ENCODE data around the gene SRSF10.
"Not testable (repeated sequence)": the region's sequence is repeated elsewhere in the genome, so short reads cannot be mapped to it uniquely, and the experiment has no call there.

SRSF10 gene

DNA sequence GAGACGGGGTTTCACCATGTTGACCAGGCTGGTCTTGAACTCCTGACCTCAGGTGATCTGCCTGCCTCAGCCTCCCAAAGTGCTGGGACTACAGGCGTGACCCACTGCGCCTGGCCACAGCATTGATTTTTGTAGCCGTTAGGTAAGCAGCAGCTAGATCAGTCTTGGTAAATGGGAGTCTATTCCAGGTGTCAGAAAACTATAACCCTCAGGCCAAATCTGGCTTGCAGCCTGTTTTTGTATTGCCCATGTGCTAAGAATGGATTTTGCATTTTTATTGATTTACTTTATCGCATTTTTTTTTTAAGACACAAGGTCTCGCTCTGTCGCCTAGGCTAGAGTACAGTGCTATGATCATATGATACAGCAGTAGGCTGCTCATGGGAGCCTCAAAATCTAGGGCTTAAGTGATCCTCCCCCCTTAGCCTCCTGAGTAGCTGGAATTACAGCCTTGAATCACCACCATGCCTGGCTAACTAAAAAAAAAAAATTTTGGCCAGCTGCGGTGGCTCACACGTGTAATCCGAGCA is 16.6 kb upstream of the SRSF10 start:
- no peak for DNase-seq

DNA sequence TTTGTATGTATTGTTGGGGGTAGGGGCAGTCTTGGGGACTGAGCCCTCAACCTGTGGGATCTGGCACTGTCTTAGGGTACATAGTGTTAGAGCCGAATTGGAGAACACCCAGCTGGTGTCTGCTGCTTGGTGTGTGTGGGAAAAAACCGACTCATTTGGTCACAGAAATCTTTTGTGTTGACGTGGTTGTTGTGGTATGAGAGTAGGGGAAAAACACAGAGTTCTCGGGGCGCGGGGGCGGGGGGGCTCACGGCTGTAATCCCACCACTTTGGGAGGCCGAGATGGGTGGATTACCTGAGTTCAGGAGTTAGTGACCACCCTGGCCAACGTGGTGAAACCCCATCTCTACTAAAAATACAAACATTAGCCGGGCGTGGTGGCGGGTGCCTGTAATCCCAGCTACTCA is 15.3 kb upstream of the SRSF10 start:
- DNase-seq, result no peak

DNA sequence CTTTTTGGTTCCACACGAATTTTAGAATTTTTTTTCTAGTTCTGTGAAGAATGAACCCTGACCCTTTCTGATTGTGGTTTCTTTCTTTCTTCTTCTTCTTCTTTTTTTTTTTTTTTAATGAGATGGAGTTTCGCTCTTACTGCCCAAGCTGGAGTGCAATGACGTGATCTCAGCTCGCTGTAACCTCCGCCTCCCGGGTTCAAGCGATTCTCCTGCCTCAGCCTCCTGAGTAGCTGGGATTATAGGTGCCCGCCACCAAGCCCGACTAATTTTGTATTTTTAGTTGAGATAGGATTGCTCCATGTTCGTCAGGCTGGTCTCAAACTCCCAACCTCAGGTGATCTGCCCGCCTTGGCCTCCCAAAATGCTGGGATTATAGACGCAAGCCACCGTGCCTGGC is 11.9 kb upstream of the SRSF10 start:
- not testable (repeated sequence) for DNase-seq

DNA sequence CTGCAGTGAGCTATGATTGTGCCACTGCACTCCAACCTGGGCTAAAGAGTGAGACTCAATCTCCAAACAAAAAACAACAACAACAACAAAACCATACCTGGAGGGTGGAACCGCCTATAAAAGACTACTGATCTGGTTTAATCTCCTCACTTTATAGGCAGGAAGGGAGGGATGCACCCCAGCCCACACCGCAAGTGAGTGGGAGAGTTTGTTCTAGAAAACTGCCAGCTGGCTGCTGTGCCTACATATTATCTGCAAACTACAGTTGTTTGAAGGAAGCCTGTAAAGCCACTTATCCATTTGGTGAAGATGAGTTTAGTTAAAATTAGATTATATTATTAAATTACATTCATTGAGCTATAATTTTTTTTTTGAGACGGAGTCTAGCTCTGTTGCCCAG is 9.1 kb upstream of the SRSF10 start:
- DNase-seq, result no peak

DNA sequence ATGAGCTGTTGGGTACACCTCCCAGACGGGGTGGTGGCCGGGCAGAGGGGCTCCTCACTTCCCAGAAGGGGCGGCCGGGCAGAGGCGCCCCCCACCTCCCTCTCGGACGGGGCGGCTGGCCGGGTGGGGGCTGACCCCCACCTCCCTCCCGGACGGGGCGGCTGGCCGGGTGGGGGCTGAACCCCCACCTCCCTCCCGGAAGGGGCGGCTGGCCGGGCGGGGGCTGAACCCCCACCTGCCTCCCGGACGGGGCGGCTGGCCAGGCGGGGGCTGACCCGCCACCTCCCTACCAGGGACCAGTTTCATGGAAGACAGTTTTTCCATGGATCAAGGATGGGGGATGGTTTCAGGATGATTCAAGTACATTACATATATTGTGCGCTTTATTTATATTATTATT is 6.9 kb upstream of the SRSF10 start:
- DNase-seq, result not testable (repeated sequence)

DNA sequence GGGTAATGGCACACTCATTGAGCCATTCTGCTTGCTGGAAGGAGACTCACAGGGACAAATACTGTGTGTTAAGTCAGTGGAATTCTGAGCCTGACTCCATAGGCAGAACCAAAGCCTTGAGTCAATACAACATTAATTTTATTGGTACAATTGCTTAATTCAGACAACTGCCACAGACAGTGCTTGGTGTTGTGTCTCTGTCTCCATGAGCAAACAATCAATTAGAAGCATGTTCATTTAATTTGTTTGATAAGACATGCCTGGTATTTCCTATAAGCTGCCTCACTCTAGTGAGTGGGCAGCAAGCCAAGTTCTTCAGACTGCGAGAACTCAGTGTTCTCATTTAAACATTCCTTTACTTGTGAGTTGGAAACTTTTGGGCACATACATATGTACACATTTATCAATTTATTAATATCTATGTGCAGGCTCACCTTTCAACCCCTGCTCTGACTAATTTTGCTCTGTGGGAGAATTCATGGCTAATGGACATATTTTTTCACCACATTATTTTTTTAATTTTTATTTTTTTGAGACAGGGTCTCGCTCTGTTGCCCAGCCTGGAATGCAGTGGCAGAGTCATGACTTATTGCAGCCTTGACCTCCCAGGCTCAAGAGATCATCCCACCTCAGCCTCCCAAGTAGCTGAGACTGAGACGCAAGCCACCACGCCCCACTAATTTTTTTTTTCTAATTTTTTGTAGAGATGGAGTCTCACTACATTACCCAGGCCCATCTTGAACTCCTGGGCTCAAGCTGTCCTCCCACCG is 4.5 kb upstream of the SRSF10 start:
- DNase-seq, result no peak

DNA sequence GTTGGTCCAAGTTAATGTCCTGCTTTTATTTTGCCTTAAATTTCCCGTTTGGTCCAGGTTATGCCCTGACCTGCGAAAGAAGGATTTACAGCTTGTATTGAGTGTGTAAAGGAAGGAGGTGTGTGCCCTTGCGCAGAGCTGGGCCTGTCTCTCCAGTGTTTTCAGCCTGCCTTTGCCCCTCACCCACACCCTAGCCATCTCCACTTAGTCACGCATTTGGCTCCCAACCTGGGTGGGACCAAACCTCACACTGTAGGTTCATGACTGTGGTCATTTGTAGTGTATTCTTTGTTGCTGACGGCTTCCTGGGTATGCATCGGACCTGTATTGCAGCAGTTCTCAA is 572 bp upstream of the SRSF10 start:
- DNase-seq, result peak; percentile 79

DNA sequence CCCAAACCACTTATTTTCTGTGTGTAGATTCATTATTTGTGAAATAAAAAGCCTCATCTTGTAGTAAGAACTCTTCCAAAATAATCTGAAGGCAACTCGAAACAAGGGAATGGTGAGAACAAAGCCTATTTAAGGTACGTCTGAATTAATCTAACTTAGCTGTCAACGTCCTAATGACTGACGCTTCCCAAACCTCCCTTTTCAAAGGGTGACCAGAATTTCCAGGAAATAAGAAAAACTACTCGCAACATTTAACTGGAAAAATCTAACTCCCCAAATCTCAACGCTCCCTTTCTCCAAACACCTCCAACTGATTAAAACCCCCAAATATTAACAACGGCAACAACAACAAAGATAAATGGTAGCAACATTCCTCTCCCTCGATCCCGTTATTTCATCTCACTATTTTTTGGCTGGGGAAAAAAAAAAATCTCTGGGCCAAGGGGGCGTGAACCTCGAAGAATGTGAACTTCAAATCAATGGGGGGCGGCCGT is 693 bp downstream of the SRSF10 start:
- DNase-seq, result no peak

DNA sequence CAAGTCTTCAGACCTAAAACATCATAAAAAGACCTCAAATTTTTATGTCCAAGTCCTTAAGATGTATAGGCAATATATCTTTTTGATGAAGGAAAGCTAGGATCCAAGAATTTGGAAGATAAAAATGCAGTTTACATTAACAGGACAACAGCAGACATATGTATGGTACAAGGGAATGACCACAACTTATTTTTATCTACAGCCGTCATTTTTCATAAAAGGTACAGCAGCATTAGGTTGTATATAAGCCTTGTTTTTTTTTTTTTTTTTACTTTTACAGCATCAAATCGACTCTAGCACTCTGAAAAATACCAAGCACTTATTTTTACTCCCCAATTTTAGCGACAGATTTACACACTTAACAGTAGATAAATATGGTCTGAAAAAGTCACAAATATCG is 1.3 kb downstream of the SRSF10 start:
- DNase-seq, result no peak

DNA sequence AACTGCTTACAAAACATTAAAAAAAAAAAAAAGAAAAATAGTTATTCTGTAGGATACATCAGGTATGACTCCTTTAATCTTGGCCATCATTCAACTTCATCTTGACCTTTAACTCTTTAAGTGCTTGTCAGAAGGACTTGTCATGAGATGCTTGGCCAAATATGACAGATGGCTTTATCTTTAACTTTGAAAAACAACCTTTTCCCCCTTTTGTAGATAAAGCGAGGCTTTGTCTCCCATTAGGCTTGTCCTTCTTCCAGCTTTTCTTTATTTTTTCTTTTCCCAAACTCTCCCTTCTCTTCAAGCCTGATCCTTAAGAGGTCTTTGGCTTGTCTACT is 2.3 kb downstream of the SRSF10 start:
- DNase-seq, result no peak

DNA sequence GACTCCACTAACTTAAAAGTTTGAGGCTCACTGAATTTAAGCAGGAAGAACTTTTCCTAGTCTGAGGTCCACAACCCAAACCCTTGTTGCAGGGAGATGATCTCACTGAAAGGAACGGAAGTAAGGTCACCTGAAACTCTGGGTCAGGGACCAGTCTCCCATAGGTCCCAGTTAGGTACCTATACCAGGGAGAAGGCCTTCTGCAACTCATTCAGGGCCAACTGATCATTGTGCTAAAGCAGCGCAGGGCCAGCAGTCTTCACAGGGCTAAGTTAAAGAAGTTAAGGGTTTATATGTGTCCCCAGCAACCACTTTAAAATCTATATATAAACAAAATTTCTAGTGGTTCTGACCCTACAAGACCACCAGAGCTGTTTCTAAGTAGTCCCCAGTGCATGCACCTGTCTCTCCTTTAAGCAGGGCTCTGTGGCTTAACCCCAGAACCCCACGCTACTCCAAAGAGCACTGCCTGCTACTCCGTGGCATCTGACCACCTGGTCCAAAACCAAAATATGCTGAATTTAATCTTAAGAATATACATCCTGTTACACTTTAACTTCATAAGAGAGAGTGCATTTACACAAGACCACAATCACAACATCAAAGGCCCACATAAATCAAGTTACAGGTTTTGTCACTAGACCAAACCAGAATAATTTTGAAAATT is 2.8 kb downstream of the SRSF10 start:
- no peak for DNase-seq

DNA sequence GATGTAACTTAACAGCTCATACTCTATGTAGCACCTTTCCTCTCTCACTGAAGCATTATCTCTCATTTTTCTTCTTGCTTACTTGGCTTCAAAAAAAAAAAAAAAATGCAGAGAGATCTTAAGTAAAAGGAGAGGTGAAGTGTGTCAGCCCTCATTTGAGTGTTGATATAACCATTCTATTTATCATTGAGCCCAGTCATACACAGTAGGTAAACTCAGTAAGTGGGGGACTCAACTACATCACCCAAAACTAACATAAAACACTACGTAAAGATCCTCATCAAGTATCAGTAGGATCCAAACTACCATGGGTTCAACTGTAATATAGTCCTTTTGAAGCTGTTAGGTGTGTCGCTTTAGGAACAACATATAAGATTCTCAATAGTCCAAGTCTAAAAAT is 12.3 kb downstream of the SRSF10 start:
- no peak for DNase-seq

DNA sequence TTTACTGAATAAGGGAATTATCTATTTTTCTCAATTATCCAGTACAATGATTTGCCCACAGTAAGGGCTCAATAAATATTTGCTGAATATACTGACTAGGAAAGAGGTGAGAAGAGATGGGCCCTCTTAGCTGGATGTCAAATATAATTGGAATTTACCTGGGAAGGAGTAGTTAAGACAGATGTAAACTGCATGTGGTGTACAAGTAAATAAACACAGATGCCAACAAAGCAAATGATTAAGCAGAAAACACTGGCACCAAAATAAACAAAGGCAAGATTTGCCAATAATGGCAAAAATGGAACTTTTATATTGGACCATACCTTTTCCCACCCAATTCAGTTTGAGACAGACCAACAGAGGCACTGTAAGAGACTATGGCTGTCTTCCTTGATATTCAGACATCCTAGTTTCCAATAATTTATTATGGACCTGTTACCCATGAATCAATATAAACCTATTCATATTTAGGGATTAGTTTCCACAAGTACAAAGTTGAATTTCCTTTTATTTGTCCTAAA is 13.1 kb downstream of the SRSF10 start:
- DNase-seq, result no peak

DNA sequence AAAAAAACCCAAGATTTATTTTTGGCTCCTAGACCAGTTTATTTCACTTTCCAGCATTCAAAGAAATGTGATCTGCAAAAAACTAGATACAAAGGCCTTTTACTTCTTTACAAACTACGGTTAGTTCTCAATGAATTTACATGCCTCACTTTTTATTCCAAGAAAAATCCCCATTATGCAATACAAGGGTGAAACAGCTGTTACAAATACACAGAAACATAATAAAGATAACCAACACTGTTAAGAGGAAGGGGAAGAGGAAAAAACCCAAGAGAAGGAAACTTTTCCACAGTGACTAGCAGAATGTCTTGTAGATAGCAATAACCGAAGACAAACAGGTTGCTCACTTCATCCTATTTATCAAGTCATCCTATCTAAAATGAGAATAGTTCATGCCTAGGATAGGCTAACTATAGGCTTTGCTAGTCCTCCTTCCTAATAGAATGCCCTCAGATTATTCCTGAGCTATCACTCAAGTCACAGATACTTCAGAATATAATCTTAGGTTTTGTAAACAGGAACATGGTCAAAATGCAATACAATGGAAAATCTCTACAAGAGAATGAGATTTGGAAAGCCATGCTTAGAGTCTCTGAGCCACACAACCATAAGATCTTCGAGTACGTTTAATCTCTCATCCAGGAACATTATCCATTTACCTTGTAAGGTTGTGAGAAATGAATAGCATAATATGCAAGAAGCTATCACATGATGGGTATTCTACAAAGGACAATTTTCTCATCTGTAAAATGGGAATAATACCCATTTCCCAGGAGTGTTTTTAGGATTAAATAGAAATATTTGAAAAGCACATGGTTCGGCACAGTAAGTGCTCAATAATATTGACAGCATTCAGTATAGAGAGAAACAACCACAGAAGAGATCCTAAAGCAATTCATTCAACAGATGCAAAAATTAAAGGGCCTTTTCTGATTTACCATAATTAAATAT is 15.1 kb downstream of the SRSF10 start:
- no peak for DNase-seq

DNA sequence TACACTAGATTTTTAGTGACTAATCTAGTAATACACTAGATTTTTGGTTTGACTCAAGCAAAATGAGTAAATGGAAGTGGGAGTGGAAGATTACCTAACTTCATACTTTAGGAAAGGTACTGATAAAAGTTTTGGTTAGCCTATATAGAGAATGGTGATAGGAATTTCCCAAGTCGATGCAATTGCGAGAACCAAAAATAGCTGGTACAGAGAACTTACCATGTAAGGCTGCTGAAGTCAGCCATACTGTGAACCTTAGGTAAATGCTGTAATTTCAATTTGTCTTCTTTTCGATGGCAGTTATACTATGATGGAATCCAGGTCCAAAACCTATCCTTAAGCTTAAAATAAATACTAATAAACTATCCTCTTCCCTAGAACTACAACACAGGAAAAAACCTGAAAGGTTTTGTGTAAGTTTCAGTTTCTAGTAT is 15.9 kb downstream of the SRSF10 start:
- no peak for DNase-seq

DNA sequence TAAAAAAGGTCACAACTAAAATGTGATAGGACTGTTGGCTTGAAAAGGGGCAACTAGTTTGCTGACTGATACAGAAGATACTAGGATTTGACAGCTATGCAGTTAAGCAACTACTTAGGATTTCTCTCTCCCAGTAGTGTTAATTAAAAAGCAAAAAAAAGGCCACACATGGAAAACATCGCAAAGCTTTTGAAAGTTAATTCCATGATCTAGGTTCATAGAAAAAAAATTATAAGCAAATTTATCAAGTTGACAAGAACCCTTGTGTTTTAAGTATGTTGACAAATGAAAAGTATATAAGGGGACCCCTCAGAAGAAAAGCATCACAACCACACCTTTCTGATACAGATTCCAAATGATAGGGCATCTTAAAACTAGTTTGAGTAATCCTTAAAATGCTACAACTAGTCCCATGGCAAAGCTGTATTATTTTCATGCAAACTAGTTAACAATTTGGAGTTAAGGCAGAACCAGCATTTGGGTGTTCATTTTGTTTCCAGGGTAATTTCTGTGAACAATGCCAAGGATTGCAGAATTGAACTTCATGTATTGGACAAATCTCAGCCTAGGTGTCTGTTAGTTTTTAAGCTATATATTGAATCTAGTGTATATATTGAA is 16.4 kb downstream of the SRSF10 start:
- DNase-seq, result no peak

DNA sequence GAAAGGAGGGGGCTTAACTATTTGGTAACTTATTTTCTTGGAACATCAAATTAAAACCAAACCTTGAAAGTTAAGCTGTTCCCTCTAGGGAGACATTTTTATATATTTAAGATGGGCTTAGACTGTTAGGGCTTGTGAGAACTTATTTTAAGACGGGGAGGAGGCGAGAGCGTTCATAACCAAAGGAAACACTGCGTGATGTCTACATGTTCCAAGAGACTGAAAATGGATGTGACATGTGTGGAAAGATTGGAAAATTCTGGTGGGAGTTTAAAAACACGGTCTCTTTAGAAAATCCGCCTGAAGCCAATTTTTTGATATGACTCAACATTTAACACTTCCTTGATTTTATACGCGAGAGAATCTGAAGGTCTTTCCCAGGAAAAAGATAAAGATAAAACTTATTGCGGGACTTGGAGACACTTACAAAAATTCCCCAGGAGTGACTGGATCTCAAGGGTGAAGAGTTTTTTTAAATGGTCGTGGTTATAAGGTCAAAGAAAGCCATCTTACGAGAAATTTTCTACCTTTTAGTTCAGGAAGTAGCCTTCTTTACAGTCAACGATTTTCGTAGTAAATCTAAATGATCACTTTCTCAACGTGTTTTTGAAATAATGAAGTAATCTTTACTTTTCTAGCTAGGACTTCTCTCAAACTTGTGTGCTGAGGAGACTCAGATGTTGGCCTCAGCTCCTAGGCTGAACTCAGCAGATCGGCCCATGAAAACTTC is 19.7 kb downstream of the SRSF10 start:
- no peak for DNase-seq

DNA sequence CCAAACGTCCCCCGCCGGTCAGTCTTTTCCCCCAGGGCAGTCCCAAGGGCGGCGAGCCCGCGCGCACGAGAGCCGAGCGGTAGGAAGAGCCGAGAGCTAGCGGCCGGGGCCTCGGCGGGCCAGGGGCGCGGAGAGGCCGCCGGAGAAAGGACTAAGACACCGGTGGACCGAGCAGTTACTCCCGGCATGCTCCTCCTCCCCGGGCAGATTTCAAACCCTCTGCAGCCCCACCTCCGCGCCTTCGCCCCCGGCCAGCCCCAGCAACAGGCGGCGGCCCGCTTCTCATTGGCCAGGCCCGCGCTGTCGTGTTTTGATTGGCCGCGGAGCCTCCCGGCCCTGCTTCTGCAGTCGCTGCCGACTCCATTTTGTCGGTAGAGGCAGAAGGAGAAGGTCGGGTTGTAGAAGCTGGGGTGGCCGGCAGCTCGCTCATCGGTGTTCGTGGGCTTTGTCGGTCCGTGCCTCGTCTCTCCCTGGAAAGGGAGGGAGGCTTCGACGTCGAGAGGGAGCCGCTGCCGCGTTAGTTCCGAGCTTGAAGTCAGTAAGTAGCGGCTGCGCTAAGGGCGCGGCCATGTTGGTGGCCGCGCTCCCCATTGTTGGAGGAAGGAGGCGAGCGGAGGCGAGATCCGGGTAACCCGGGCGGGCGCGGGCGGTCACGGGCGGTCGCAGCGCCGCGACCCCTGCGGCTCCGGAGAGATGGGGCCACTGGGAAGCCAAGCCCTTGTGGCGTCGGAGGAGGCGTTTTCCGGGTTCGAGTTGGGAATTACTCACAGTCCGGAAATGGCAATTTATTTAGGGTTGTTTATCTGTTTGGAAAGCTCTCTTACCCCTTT is 20.5 kb downstream of the SRSF10 start, which contains the start of gene PNRC2:
TSS of gene PNRC2 (plus strand) at position 368 of the 830 bp plus-strand sequence. CDS start 1,630 bp downstream, outside the sequence.
- peak; percentile 96 for DNase-seq

DNA sequence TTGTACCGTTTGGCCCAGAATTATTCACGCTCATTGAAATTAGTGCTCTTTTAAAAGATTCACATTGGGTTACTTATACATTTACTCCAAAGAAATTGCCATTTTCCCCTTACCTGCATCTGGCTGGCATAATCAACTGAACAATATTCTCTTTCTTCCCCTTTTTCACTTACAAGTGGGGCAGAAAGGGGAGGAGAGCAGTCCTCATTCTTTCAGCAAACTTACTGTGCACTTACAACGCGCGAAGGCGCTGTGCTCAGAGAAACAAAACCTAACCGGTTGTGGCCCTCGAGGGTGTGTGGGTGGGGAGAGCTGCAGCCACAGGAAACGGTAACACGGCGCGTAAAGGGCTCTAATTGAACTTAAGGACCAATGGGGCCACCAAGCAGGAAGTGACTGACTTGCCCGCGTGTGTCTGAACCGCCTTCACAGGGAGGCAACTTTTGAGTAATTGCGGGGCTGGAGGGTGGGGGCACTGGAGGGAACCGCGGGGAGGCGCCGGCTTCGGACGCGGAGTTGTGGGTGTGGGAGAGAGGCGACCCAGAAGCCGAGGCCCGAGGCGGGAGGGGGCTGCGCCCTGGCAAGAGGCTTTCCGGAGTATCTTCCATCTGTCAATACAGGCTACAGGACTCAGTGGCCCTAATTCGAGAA is 21.2 kb downstream of the SRSF10 start:
- DNase-seq, result peak; percentile 92

Data from activated CD8-positive, alpha-beta memory T cell treated with anti-CD3 and anti-CD28 coated beads, Interleukin-2, amount 50 U/mL, for 48 hours (primary cell).